BLaER1 (cell line): ENCODE results near the gene CLHC1.
"Not testable (repeated sequence)": the region's sequence is repeated elsewhere in the genome, so short reads cannot be mapped to it uniquely, and the experiment has no call there.

ENCODE experiments used
- H3K27ac ChIP-seq: shearing (Covaris generic); formaldehyde crosslinking; 2 replicates; pipeline ENCODE4 v1.8.1; 2022
- H3K27me3 ChIP-seq: shearing (Covaris generic); formaldehyde crosslinking; 2 replicates; pipeline ENCODE4 v1.8.1; 2022
- H3K36me3 ChIP-seq: shearing (Covaris generic); formaldehyde crosslinking; 2 replicates; pipeline ENCODE4 v1.8.1; 2022
- H3K4me1 ChIP-seq: shearing (Covaris generic); formaldehyde crosslinking; 2 replicates; pipeline ENCODE4 v1.8.1; 2022
- H3K4me2 ChIP-seq: shearing (Covaris generic); formaldehyde crosslinking; 2 replicates; pipeline ENCODE4 v1.8.1; 2022
- H3K4me3 ChIP-seq: shearing (Covaris generic); formaldehyde crosslinking; 2 replicates; pipeline ENCODE4 v1.8.1; 2022
- H3K9ac ChIP-seq: shearing (Covaris generic); formaldehyde crosslinking; 2 replicates; pipeline ENCODE4 v1.8.1; 2022
- H3K9me3 ChIP-seq: shearing (Covaris generic); formaldehyde crosslinking; 2 replicates; pipeline ENCODE4 v1.8.1; 2022
- H4K20me1 ChIP-seq: shearing (Covaris generic); formaldehyde crosslinking; 2 replicates; pipeline ENCODE4 v1.8.1; 2022
- Cebpa-rat ChIP-seq: shearing (Covaris generic); IDR thresholded peaks from 2 replicates; pipeline ENCODE4 v1.8.1; 2022

CLHC1 gene

DNA sequence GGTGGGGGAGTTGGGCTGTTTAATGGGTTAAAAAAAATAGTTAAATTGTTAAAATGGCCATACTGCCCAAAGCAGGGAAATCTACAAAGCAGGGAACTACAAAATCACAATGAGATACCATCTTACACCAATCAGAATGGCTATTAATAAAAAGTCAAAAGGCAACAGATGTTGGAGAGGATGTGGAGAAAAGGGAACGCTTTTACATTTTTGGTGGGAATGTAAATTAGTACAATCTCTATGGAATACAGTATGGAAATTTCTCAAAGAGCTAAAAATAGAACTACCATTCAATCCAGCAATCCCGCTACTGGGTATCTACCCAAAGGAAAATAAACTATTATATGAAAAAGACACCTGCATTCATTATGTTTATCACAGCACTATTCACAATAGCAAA is 27.1 kb downstream of the CLHC1 start:
- Histone ChIP-seq H4K20me1 (no peaks in the 10 kb centered on the region), H3K9ac (no peak overlapping the region), H3K27ac (no peak overlapping the region), H3K4me2 (no peak overlapping the region), H3K9me3 (peaks cover 38% of the 10 kb centered on the region), H3K36me3 (peaks cover 31% of the 10 kb centered on the region), H3K27me3 (no peaks in the 10 kb centered on the region), H3K4me1 (no peaks in the 10 kb centered on the region), H3K4me3 (no peak overlapping the region)
- no peak for TF ChIP-seq Cebpa-rat

DNA sequence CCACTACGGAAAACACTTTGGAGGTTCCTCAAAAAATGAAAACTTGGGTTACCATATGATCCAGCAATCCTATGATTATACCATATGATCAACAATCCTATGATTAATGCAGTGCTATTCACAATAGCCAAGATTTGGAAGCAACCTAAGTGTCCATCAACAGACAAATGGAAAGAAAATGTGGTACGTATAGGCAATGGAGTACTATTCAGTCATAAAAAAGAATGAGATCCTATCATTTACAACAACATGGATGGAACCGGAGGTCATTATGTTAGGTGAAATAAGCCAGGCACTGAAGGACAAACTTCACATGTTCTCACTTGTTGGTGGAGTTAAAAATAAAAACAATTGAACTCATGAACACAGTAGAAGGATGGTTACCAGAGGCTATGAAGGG is 27.6 kb downstream of the CLHC1 start:
- H4K20me1 ChIP-seq, result no peaks in the 10 kb centered on the region
- no peak overlapping the region for H3K27ac ChIP-seq
- H3K27me3 ChIP-seq, result no peaks in the 10 kb centered on the region
- no peak overlapping the region for H3K4me3 ChIP-seq
- H3K36me3 ChIP-seq, result peaks cover 35% of the 10 kb centered on the region
- TF ChIP-seq Cebpa-rat, result no peak
- H3K4me1 ChIP-seq, result no peaks in the 10 kb centered on the region
- no peak overlapping the region for H3K9ac ChIP-seq
- peaks cover 42% of the 10 kb centered on the region for H3K9me3 ChIP-seq
- no peak overlapping the region for H3K4me2 ChIP-seq

DNA sequence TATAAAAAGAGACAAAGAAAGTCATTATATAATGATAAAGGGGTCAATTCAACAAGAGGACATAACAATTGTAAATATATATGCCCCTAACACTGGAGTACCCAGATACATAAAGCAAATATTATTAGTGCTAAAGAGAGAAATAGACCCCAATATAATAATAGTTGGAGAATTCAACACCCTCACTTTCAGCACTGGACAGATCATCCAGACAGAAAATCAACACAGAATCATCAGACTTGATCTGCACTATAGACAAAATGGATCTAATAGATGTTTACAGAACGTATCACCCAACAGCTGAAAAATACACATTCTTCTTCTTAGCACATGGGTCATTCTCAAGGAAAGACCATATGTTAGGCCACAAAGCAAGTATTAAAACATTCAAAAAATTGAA is 31.7 kb downstream of the CLHC1 start:
- Histone ChIP-seq H3K9ac (no peak overlapping the region), H4K20me1 (no peaks in the 10 kb centered on the region), H3K27ac (no peak overlapping the region), H3K36me3 (peaks cover 62% of the 10 kb centered on the region), H3K4me3 (no peak overlapping the region), H3K4me1 (no peaks in the 10 kb centered on the region), H3K9me3 (peaks cover 42% of the 10 kb centered on the region), H3K4me2 (no peak overlapping the region), H3K27me3 (no peaks in the 10 kb centered on the region)
- TF ChIP-seq Cebpa-rat, result no peak

DNA sequence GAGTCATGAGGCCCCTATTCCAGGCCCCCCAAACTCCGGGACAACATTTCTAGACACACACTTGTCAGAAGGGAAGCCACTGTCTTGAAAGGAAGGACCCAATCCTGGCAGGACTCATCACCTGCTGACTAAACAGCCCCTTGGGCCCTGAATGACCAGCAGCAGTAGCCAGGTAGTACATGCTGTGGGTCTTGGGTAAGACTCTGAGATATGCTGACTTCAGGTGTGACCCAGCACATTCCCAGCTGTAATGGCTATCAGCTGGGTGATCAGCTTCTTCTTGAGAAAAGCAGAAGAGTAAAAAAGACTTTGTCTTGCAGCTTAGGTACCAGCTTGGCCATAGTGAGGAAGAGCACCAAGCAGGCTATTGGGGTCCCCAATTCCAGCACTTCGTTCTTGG is 35.6 kb downstream of the CLHC1 start:
- peaks cover 25% of the 10 kb centered on the region for H3K9me3 ChIP-seq
- no peaks in the 10 kb centered on the region for H3K27me3 ChIP-seq
- no peaks in the 10 kb centered on the region for H4K20me1 ChIP-seq
- H3K36me3 ChIP-seq, result peaks cover 42% of the 10 kb centered on the region
- H3K4me2 ChIP-seq, result no peak overlapping the region
- H3K27ac ChIP-seq, result no peak overlapping the region
- H3K4me3 ChIP-seq, result no peak overlapping the region
- no peaks in the 10 kb centered on the region for H3K4me1 ChIP-seq
- no peak overlapping the region for H3K9ac ChIP-seq
- no peak for TF ChIP-seq Cebpa-rat

- not testable (repeated sequence) for H3K9me3 ChIP-seq, H3K4me3 ChIP-seq, H3K27ac ChIP-seq, H3K4me2 ChIP-seq, H4K20me1 ChIP-seq, H3K4me1 ChIP-seq, H3K9ac ChIP-seq, H3K27me3 ChIP-seq
- peaks cover 20% of the 10 kb centered on the region for H3K36me3 ChIP-seq
Measured at GRCh38 chr2:55191888-55192287, 40.2 kb downstream of the CLHC1 start.

DNA sequence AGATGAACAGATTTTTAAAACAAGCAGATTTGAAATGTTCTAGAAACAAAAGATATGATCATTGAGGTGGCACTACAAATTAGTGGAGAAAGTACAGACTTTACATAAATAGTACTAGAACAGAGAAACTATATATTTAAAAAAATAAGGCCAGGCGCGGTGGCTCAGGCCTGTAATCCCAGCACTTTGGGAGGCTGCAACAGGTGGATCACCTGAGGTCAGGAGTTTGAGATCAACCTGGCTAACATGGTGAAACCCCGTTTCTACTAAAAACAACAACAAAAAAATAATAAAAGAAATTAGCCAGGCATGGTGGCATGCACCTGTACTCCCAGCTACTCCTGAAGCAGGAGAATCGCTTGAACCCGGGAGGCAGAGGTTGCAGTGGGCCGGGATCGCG is 45.3 kb downstream of the CLHC1 start:
- not testable (repeated sequence) for H3K4me2 ChIP-seq, H3K36me3 ChIP-seq, H4K20me1 ChIP-seq, H3K9ac ChIP-seq, H3K4me3 ChIP-seq, H3K27me3 ChIP-seq, H3K4me1 ChIP-seq, H3K9me3 ChIP-seq, H3K27ac ChIP-seq

- H3K9ac ChIP-seq, result no peak overlapping the region
- no peaks in the 10 kb centered on the region for H4K20me1 ChIP-seq
- H3K27me3 ChIP-seq, result no peaks in the 10 kb centered on the region
- no peak overlapping the region for H3K27ac ChIP-seq
- no peaks in the 10 kb centered on the region for H3K36me3 ChIP-seq
- H3K4me1 ChIP-seq, result 0 out of 2 replicates have a peak, but pooled peaks cover 5% of the 10 kb centered on the region
- no peak overlapping the region for H3K4me3 ChIP-seq
- H3K4me2 ChIP-seq, result no peak overlapping the region
- no peak for TF ChIP-seq Cebpa-rat
- no peaks in the 10 kb centered on the region for H3K9me3 ChIP-seq
Measured at GRCh38 chr2:55180374-55180773, 51.7 kb downstream of the CLHC1 start.

GRCh38 chr2:55176094-55176415 is 56.0 kb downstream of the CLHC1 start:
- H3K9me3 ChIP-seq, result no peaks in the 10 kb centered on the region
- TF ChIP-seq Cebpa-rat, result no peak

GRCh38 chr2:55175254-55176093 is 56.6 kb downstream of the CLHC1 start:
- H3K36me3 ChIP-seq, result no peaks in the 10 kb centered on the region
- no peak overlapping the region for H3K27ac ChIP-seq
- H3K4me2 ChIP-seq, result no peak overlapping the region
- no peaks in the 10 kb centered on the region for H3K4me1 ChIP-seq
- no peaks in the 10 kb centered on the region for H4K20me1 ChIP-seq
- no peak for TF ChIP-seq Cebpa-rat
- H3K27me3 ChIP-seq, result no peaks in the 10 kb centered on the region
- no peak overlapping the region for H3K9ac ChIP-seq
- H3K4me3 ChIP-seq, result no peak overlapping the region
- no peaks in the 10 kb centered on the region for H3K9me3 ChIP-seq

More at GRCh38 chr2:55176094-55176415, 56.0 kb downstream of the CLHC1 start:
- Histone ChIP-seq H3K36me3 (no peaks in the 10 kb centered on the region), H3K9ac (no peak overlapping the region), H3K27me3 (no peaks in the 10 kb centered on the region), H3K4me3 (no peak overlapping the region), H3K4me1 (0 out of 2 replicates have a peak, but pooled peaks cover 4% of the 10 kb centered on the region), H3K27ac (no peak overlapping the region), H3K4me2 (no peak overlapping the region), H4K20me1 (no peaks in the 10 kb centered on the region)

GRCh38 chr2:55173438-55174054 is 58.5 kb downstream of the CLHC1 start:
- Histone ChIP-seq H3K9ac (no peak overlapping the region), H3K9me3 (no peaks in the 10 kb centered on the region), H3K4me3 (no peak overlapping the region), H3K36me3 (no peaks in the 10 kb centered on the region), H3K4me1 (no peaks in the 10 kb centered on the region), H3K4me2 (no peak overlapping the region), H4K20me1 (no peaks in the 10 kb centered on the region), H3K27me3 (no peaks in the 10 kb centered on the region), H3K27ac (no peak overlapping the region)
- no peak for TF ChIP-seq Cebpa-rat
